IMR-90 (cell line): ENCODE data around the gene KLC1. TPM values are rescaled to one million over a fixed set of nuclear protein-coding genes. Genes with fewer than 3 reads are reported as not detected.

Experiments used
- ATAC-seq: fragments of 200-7000 bp; cut with Tn5 transposase; 2 replicates; pipeline ENCODE4 v1.9.1; 2020; ENCODE audit warnings: low read depth, mild to moderate bottlenecking, moderate library complexity
- BruUV-seq: library from RNA; stranded (reverse); fragments of 400-500 nt; replicated peaks from 2 replicates; lab custom pipeline; 2021; lab: Mats Ljungman, UMichigan
- CTCF ChIA-PET: fragments of 300-600 bp; formaldehyde crosslinking; extraction: SDS; loops from one replicate; lab custom pipeline; 2021; ENCODE audit warnings: antibody characterized with exemption; lab: Yijun Ruan, JAX
- POLR2A ChIA-PET: fragments of 300-600 bp; sonication (Branson Sonifier 250); formaldehyde crosslinking; loops from one replicate; lab custom pipeline; 2022; ENCODE audit warnings: antibody characterized with exemption; ENCODE audit not compliant: unreplicated experiment; lab: Charles Lee
- DNase-seq: peaks from one replicate; pipeline ENCODE4 v3.0.0; 2013
- H2AFZ ChIP-seq: replicated peaks from 2 replicates; pipeline ENCODE3; 2013; ENCODE audit warnings: low read length, mild to moderate bottlenecking; ENCODE audit not compliant: poor library complexity
- H2AK5ac ChIP-seq: 2 replicates; pipeline ENCODE4 v1.6.1; 2013; ENCODE audit warnings: low read depth, low read length, inconsistent platforms
- H2AK9ac ChIP-seq: replicated peaks from 2 replicates; pipeline ENCODE3; 2013; ENCODE audit warnings: mild to moderate bottlenecking, low read depth, low read length, moderate library complexity; ENCODE audit not compliant: poor library complexity
- H2BK120ac ChIP-seq: 2 replicates; pipeline ENCODE4 v1.6.1; 2013; ENCODE audit warnings: low read depth, low read length, inconsistent platforms
- H2BK15ac ChIP-seq: 3 replicates; pipeline ENCODE4 v1.6.1; 2013; ENCODE audit warnings: low read depth, low read length, inconsistent platforms
- H2BK20ac ChIP-seq: 2 replicates; pipeline ENCODE4 v1.6.1; 2013; ENCODE audit warnings: low read depth, mild to moderate bottlenecking, inconsistent platforms, low read length, moderate library complexity
- H2BK5ac ChIP-seq: 2 replicates; pipeline ENCODE4 v1.6.1; 2013; ENCODE audit warnings: mild to moderate bottlenecking, low read depth, low read length, inconsistent platforms; ENCODE audit not compliant: poor library complexity, severe bottlenecking
- H3K14ac ChIP-seq: replicated peaks from 2 replicates; pipeline ENCODE4 v1.6.1; 2013; ENCODE audit warnings: low read depth, low read length, inconsistent platforms
- H3K18ac ChIP-seq: 2 replicates; pipeline ENCODE4 v1.6.1; 2013; ENCODE audit warnings: low read depth, low read length, control low read depth
- H3K23ac ChIP-seq: 2 replicates; pipeline ENCODE4 v1.6.1; 2013; ENCODE audit warnings: low read depth, low read length, inconsistent platforms
- H3K27ac ChIP-seq: 2 replicates; pipeline ENCODE4 v1.5.1; 2013; ENCODE audit warnings: mild to moderate bottlenecking, control low read depth, low read length; ENCODE audit not compliant: insufficient read depth
- H3K27me3 ChIP-seq: 2 replicates; pipeline ENCODE4 v1.6.1; 2013; ENCODE audit warnings: low read length; ENCODE audit not compliant: control insufficient read depth, insufficient read depth
- H3K36me3 ChIP-seq: 2 replicates; pipeline ENCODE4 v1.6.1; 2013; ENCODE audit warnings: low read length, mixed read lengths; ENCODE audit not compliant: control insufficient read depth, insufficient read depth
- H3K4ac ChIP-seq: 2 replicates; pipeline ENCODE4 v1.6.1; 2013; ENCODE audit warnings: low read depth, low read length, inconsistent platforms
- H3K4me1 ChIP-seq: 2 replicates; pipeline ENCODE4 v1.6.1; 2013; ENCODE audit warnings: low read length, mixed read lengths; ENCODE audit not compliant: control insufficient read depth, insufficient read depth
- H3K4me2 ChIP-seq: 2 replicates; pipeline ENCODE4 v1.6.1; 2013; ENCODE audit warnings: low read depth, mild to moderate bottlenecking, control low read depth, low read length, moderate library complexity
- H3K4me3 ChIP-seq: 2 replicates; pipeline ENCODE4 v1.5.1; 2013; ENCODE audit warnings: low read depth, mild to moderate bottlenecking, control low read depth, low read length, moderate library complexity; ENCODE audit not compliant: insufficient read depth
- H3K56ac ChIP-seq: 2 replicates; pipeline ENCODE4 v1.6.1; 2013; ENCODE audit warnings: low read length, inconsistent platforms; ENCODE audit not compliant: insufficient read depth; ENCODE audit errors: extremely low read depth
- H3K79me1 ChIP-seq, 2 experiments: 2 replicates each; pipeline ENCODE4 v1.6.1; 2013; ENCODE audit warnings: low read length in 2 of 2, inconsistent platforms in 1 of 2, low read depth in 1 of 2
- H3K9ac ChIP-seq: 2 replicates; pipeline ENCODE4 v1.6.1; 2013; ENCODE audit warnings: low read depth, low read length, control low read depth
- H3K9me1 ChIP-seq: 2 replicates; pipeline ENCODE4 v1.6.1; 2013; ENCODE audit warnings: low read length, inconsistent platforms; ENCODE audit not compliant: insufficient read depth
- H3K9me3 ChIP-seq: 2 replicates; pipeline ENCODE4 v1.6.1; 2013; ENCODE audit warnings: low read length; ENCODE audit not compliant: control insufficient read depth, insufficient read depth
- H4K20me1 ChIP-seq: 2 replicates; pipeline ENCODE4 v1.6.1; 2013; ENCODE audit warnings: low read length, inconsistent platforms; ENCODE audit not compliant: insufficient read depth
- H4K5ac ChIP-seq: 2 replicates; pipeline ENCODE4 v1.6.1; 2013; ENCODE audit warnings: mild to moderate bottlenecking, low read depth, low read length, control low read depth
- H4K8ac ChIP-seq, 2 experiments: 2 replicates each; pipeline ENCODE4 v1.6.1; 2013; ENCODE audit warnings: low read depth in 2 of 2, low read length in 2 of 2, control low read depth in 1 of 2, inconsistent platforms in 1 of 2
- H4K91ac ChIP-seq: 2 replicates; pipeline ENCODE4 v1.6.1; 2013; ENCODE audit warnings: low read depth, low read length, inconsistent platforms; ENCODE audit not compliant: insufficient read depth
- CTCF ChIP-seq: conservative IDR thresholded peaks from 2 replicates; pipeline ENCODE4 v1.5.1; 2012; ENCODE audit warnings: mild to moderate bottlenecking, low read depth, low read length, improper control_type of control experiment
- MAFK ChIP-seq: IDR thresholded peaks from 2 replicates; pipeline ENCODE4 v1.6.1; 2012; ENCODE audit warnings: low read depth, low read length, improper control_type of control experiment
- WGBS, 2 experiments: methylation state at CpG; one replicate each; pipeline versions ENCODE4 v1.1.5 to v1.1.7; 2013; ENCODE audit warnings: missing lambda C conversion rate in 2 of 2; ENCODE audit not compliant: insufficient read length in 1 of 2; ENCODE audit errors: extremely low coverage in 2 of 2; 5-methylcytosine and 5-hydroxymethylcytosine counted together
- dilution Hi-C: fragments of 300-500 bp; cut with HindIII; formaldehyde crosslinking; loops from one replicate; pipeline ENCODE4 v1.14.3; 2018; ENCODE audit warnings: low sequenced_read_pairs; ENCODE audit not compliant: unreplicated experiment
- in situ Hi-C: fragments of 300-500 bp; cut with MboI; formaldehyde crosslinking; loops from 3 replicates; pipeline ENCODE4 v1.14.3; 2019; ENCODE audit warnings: low sequenced_read_pairs, inconsistent platforms, mixed read lengths
- intact Hi-C: fragments of 100-400 bp; cut with micrococcal nuclease; formaldehyde crosslinking; loops from 2 replicates; pipeline ENCODE4 v1.10.0; 2022
- polyA plus RNA-seq, 3 experiments: library from polyadenylated mRNA; depleted of rRNA; stranded (reverse); fragments of >200 nt; gene quantifications; 2 replicates each; pipeline ENCODE4 v1.2.3, GENCODE V29; 2012; ENCODE audit warnings: low replicate concordance in 1 of 3
- total RNA-seq: library from RNA; depleted of rRNA; stranded (reverse); fragments of >200 nt; gene quantifications from 2 replicates; pipeline ENCODE4 v1.2.3, GENCODE V29; 2012

The KLC1 gene
- total and polyA plus RNA-seq, 2 of the 4 experiments (the other 2 are of a cell fraction): 101 to 157 TPM

- POLR2A ChIA-PET: no interaction called here
- peaks cover 63% of the 10 kb centered on the region for H4K20me1 ChIP-seq
- no peak overlapping the region for H2BK15ac ChIP-seq
- H3K79me1 ChIP-seq: peaks cover 29 to 75% of the 10 kb centered on the region in 2 experiments
- WGBS, 2 experiments: 96% methylated on average over 16 of the region's 22 CpGs; no CpG with 5 or more reads in 1 of the 2 experiments
- no peak overlapping the region for H2BK20ac ChIP-seq
- intact Hi-C loops (no loop called here), in situ Hi-C loops (no loop called here), dilution Hi-C loops (no loop called here)
- BruUV-seq: no TSS peak
- H3K4me1 ChIP-seq: peaks cover 15% of the 10 kb centered on the region
- no peak overlapping the region for H3K4me2 ChIP-seq
- H2AFZ ChIP-seq: no peak overlapping the region
- no peak overlapping the region for H2AK9ac ChIP-seq
- H3K14ac ChIP-seq: no peak overlapping the region
- no peak for DNase-seq
- H2BK120ac ChIP-seq: no peak overlapping the region
- H3K27me3 ChIP-seq: no peaks in the 10 kb centered on the region
- H3K9me3 ChIP-seq: no peaks in the 10 kb centered on the region
- H4K5ac ChIP-seq: no peak overlapping the region
- H3K9ac ChIP-seq: no peak overlapping the region
- H3K4me3 ChIP-seq: no peak overlapping the region
- TF ChIP-seq CTCF (no peak), MAFK (no peak)
- H2AK5ac ChIP-seq: no peak overlapping the region
- H3K9me1 ChIP-seq: peaks cover 4% of the 10 kb centered on the region; the same call in 1 of the 2 replicates
- CTCF ChIA-PET: interaction anchor here (1.1 kb wide), 1 partner anchor 117 kb away, joined by 3 read pairs; no protein-coding TSS in a partner anchor
- H3K18ac ChIP-seq: no peak overlapping the region
- H2BK5ac ChIP-seq: no peak overlapping the region
- H3K36me3 ChIP-seq: peaks cover 43% of the 10 kb centered on the region
- H3K56ac ChIP-seq: no peak overlapping the region
- no peak overlapping the region for H3K27ac ChIP-seq
- ATAC-seq: no peak
- no peak overlapping the region for H4K8ac ChIP-seq
- no peak overlapping the region for H3K4ac ChIP-seq
- H3K23ac ChIP-seq: no peak overlapping the region
- H4K91ac ChIP-seq: no peak overlapping the region
These were observed 64.5 kb downstream of the KLC1 start for GRCh38 chr14:103693515-103693914.
